GM23338 (cell line): ENCODE measurements around the gene DRC3. TPM values are rescaled to one million over a fixed set of nuclear protein-coding genes. Genes with fewer than 3 reads are reported as not detected.

Experiments used
- ATAC-seq: fragments of 200-7000 bp; cut with Tn5 transposase; 3 replicates; pipeline ENCODE4 v1.9.1; 2020
- DNase-seq: peaks from one replicate; pipeline ENCODE4 v3.0.0-alpha.2; 2015; ENCODE audit warnings: low spot score
- H2AFZ ChIP-seq: fragments of 200-600 bp; sonication (generic); 2 replicates; pipeline ENCODE4 v1.8.0; 2016; ENCODE audit warnings: antibody characterized with exemption, mild to moderate bottlenecking, moderate library complexity
- H3F3A ChIP-seq: fragments of 200-600 bp; sonication (generic); replicated peaks from 2 replicates; pipeline ENCODE4 v1.8.0; 2017; ENCODE audit warnings: antibody characterized with exemption, mixed run types, low read depth
- H3K27ac ChIP-seq: fragments of 200-600 bp; sonication (generic); 2 replicates; pipeline ENCODE4 v1.6.1; 2016; ENCODE audit warnings: low read depth
- H3K27me3 ChIP-seq: fragments of 200-600 bp; sonication (generic); 2 replicates; pipeline ENCODE4 v1.8.0; 2016; ENCODE audit warnings: mild to moderate bottlenecking, mixed run types, moderate library complexity; ENCODE audit not compliant: insufficient read depth
- H3K36me3 ChIP-seq: fragments of 200-600 bp; sonication (generic); 2 replicates; pipeline ENCODE4 v1.8.0; 2016; ENCODE audit warnings: mild to moderate bottlenecking; ENCODE audit not compliant: insufficient read depth
- H3K4me1 ChIP-seq: fragments of 200-600 bp; sonication (generic); 2 replicates; pipeline ENCODE4 v1.8.0; 2016; ENCODE audit warnings: mild to moderate bottlenecking, moderate library complexity; ENCODE audit not compliant: insufficient read depth
- H3K4me2 ChIP-seq: fragments of 200-600 bp; sonication (generic); 2 replicates; pipeline ENCODE4 v1.7.1; 2017; ENCODE audit warnings: mixed run types
- H3K4me3 ChIP-seq: fragments of 200-600 bp; sonication (generic); 2 replicates; pipeline ENCODE4 v1.6.1; 2016; ENCODE audit warnings: mixed run types
- H3K79me2 ChIP-seq: fragments of 200-600 bp; sonication (generic); replicated peaks from 2 replicates; pipeline ENCODE4 v1.8.0; 2017; ENCODE audit warnings: mild to moderate bottlenecking; ENCODE audit not compliant: insufficient read depth
- H3K9me2 ChIP-seq: fragments of 200-600 bp; sonication (generic); 2 replicates; pipeline ENCODE4 v1.8.0; 2017; ENCODE audit not compliant: insufficient read depth
- H4K20me1 ChIP-seq: fragments of 200-600 bp; sonication (generic); replicated peaks from 2 replicates; pipeline ENCODE4 v1.8.0; 2017; ENCODE audit warnings: mild to moderate bottlenecking; ENCODE audit not compliant: insufficient read depth
- H3K27ac Mint-ChIP-seq: 2 replicates; pipeline ENCODE4 v1.8.0; 2020; ENCODE audit warnings: inconsistent platforms, mild to moderate bottlenecking, moderate library complexity, mixed read lengths
- H3K27me3 Mint-ChIP-seq: 3 replicates; pipeline ENCODE4 v1.8.0; 2022; ENCODE audit warnings: low read depth, mild to moderate bottlenecking, moderate library complexity, mixed read lengths, inconsistent platforms; ENCODE audit not compliant: insufficient read depth, poor library complexity
- H3K36me3 Mint-ChIP-seq: 3 replicates; pipeline ENCODE4 v1.8.0; 2021; ENCODE audit warnings: low read depth, mild to moderate bottlenecking, inconsistent platforms, moderate library complexity, mixed read lengths
- H3K4me1 Mint-ChIP-seq: 3 replicates; pipeline ENCODE4 v1.8.0; 2020; ENCODE audit warnings: mild to moderate bottlenecking, inconsistent platforms, mixed read lengths
- H3K4me3 Mint-ChIP-seq: 3 replicates; pipeline ENCODE4 v1.8.0; 2021; ENCODE audit warnings: moderate library complexity, mild to moderate bottlenecking, inconsistent platforms, mixed read lengths
- H3K9me3 Mint-ChIP-seq: 3 replicates; pipeline ENCODE4 v1.8.0; 2020; ENCODE audit warnings: moderate library complexity, mild to moderate bottlenecking, inconsistent platforms, mixed read lengths
- ETS1 ChIP-seq: IDR thresholded peaks from 2 replicates; pipeline ENCODE4 v1.6.1; 2016; ENCODE audit warnings: antibody characterized with exemption
- EZH2phosphoT487 ChIP-seq: fragments of 200-600 bp; sonication (generic); IDR thresholded peaks from one replicate; pipeline ENCODE4 v1.8.1; 2018; ENCODE audit warnings: antibody characterized with exemption; ENCODE audit not compliant: unreplicated experiment
- JUNB ChIP-seq: IDR thresholded peaks from one replicate; pipeline ENCODE4 v1.6.1; 2016; ENCODE audit warnings: antibody characterized with exemption; ENCODE audit not compliant: unreplicated experiment
- ZNF331 ChIP-seq: fragments of 250-450 bp; sonication (Bioruptor Pico); IDR thresholded peaks from 2 replicates; pipeline ENCODE4 v1.5.0; 2020; ENCODE audit warnings: low read depth, mild to moderate bottlenecking, moderate library complexity
- polyA plus RNA-seq: library from polyadenylated mRNA; unstranded; fragments of >200 nt; fragmentation: Nextera tagmentation; extraction: Ambion mirVana; gene quantifications from 2 replicates; pipeline ENCODE4 v1.2.1, GENCODE V29; 2016
- total RNA-seq: library from RNA; depleted of rRNA; stranded (reverse); fragments of >200 nt; shearing (Covaris generic); gene quantifications from 2 replicates; pipeline ENCODE4 v1.2.3, GENCODE V29; 2014
- TF ChIP-seq, protein P1 (sequence below), 2 experiments: fragments of 200-600 bp in 1 of 2; sonication (generic) in 1 of 2; conservative IDR thresholded peaks; 2 replicates each; pipeline versions ENCODE4 v1.5.1 to v1.6.1; 2016 to 2017; ENCODE audit warnings: antibody characterized with exemption in 2 of 2, low read depth in 2 of 2, mild to moderate bottlenecking in 2 of 2, moderate library complexity in 1 of 2
- TF ChIP-seq, protein P2 (sequence below): IDR thresholded peaks from one replicate; pipeline ENCODE4 v1.6.1; 2018; ENCODE audit warnings: antibody characterized with exemption; ENCODE audit not compliant: unreplicated experiment

Gene DRC3
- total and polyA plus RNA-seq, 2 experiments from 2014 or later = 1.1 TPM; not detected in 1

DNA sequence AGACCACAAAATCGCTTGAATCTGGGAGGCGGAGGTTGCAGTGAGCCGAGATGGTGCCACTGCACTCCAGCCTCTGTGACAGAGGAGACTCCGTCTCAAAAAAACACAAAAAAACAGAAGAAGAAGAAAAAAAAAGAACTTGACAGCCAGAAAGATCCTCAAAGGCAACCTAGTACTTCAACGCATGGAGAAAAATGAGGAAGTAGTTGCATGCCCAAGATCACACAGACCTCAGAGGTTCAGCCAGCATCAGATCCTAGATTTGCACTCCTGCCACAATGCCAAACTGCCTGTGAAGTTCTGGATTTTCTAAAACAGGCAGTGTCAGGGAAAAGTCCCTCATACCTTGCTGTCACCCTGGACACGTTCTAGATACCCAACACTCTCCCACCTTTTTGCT lies 64.8 kb downstream of the DRC3 start (continued):
- TF ChIP-seq ETS1 = no peak
- TF ChIP-seq, protein P1, sequence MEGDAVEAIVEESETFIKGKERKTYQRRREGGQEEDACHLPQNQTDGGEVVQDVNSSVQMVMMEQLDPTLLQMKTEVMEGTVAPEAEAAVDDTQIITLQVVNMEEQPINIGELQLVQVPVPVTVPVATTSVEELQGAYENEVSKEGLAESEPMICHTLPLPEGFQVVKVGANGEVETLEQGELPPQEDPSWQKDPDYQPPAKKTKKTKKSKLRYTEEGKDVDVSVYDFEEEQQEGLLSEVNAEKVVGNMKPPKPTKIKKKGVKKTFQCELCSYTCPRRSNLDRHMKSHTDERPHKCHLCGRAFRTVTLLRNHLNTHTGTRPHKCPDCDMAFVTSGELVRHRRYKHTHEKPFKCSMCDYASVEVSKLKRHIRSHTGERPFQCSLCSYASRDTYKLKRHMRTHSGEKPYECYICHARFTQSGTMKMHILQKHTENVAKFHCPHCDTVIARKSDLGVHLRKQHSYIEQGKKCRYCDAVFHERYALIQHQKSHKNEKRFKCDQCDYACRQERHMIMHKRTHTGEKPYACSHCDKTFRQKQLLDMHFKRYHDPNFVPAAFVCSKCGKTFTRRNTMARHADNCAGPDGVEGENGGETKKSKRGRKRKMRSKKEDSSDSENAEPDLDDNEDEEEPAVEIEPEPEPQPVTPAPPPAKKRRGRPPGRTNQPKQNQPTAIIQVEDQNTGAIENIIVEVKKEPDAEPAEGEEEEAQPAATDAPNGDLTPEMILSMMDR (conservative IDR thresholded peaks at IDR 0.05; ENCODE audit: low read depth in 2 of 2) = no peak
- TF ChIP-seq JUNB = no peak

DNA sequence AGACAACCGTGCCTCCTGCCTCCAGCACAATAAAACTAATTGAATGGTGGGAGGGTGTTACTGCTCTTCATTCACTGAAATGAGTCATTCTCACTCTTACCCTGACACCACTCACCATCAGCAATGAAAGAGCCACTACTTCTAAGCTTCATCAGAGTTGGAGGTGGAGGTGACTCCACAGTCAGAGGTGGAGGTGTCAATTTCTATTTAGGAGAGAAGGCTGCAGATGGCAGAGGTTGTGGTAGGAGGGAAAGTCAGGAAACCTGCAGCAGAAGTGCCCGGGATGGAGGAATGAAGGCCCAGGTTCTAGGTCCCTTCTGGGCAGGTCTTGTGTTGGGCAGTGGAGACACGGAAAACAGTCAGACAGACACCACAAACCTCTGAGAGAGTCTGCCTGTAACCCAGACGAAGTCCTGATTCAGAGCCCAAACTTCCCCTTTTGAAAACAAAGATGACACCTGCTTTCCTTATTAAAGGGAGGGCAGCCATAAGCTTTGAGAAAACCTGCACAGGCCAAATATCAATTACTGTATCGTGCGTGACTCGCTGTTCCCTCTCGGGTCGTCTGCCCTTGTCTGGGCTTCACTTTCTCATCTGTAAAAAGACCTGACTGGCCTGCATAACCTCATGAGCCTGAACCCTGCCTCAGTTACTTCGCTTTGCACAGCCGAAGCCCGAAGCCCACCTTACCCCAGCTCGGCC lies 65.6 kb downstream of the DRC3 start:
- TF ChIP-seq ZNF331 = no peak
- no peak for TF ChIP-seq EZH2phosphoT487
- TF ChIP-seq, protein P2, sequence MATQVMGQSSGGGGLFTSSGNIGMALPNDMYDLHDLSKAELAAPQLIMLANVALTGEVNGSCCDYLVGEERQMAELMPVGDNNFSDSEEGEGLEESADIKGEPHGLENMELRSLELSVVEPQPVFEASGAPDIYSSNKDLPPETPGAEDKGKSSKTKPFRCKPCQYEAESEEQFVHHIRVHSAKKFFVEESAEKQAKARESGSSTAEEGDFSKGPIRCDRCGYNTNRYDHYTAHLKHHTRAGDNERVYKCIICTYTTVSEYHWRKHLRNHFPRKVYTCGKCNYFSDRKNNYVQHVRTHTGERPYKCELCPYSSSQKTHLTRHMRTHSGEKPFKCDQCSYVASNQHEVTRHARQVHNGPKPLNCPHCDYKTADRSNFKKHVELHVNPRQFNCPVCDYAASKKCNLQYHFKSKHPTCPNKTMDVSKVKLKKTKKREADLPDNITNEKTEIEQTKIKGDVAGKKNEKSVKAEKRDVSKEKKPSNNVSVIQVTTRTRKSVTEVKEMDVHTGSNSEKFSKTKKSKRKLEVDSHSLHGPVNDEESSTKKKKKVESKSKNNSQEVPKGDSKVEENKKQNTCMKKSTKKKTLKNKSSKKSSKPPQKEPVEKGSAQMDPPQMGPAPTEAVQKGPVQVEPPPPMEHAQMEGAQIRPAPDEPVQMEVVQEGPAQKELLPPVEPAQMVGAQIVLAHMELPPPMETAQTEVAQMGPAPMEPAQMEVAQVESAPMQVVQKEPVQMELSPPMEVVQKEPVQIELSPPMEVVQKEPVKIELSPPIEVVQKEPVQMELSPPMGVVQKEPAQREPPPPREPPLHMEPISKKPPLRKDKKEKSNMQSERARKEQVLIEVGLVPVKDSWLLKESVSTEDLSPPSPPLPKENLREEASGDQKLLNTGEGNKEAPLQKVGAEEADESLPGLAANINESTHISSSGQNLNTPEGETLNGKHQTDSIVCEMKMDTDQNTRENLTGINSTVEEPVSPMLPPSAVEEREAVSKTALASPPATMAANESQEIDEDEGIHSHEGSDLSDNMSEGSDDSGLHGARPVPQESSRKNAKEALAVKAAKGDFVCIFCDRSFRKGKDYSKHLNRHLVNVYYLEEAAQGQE = no peak
- H4K20me1 ChIP-seq = peaks cover 20% of the 10 kb centered on the region
- no peak overlapping the region for H3K27ac ChIP-seq
- no peaks in the 10 kb centered on the region for H3K9me2 ChIP-seq
- Mint-ChIP-seq H3K27me3 (peaks cover 16% of the 10 kb centered on the region), H3K9me3 (no peaks in the 10 kb centered on the region; the same call in 2 of the 3 replicates), H3K4me3 (peak overlapping the region; percentile 89), H3K27ac (no peak overlapping the region), H3K36me3 (no peaks in the 10 kb centered on the region; the same call in 2 of the 3 replicates), H3K4me1 (peaks cover 34% of the 10 kb centered on the region)
- peak overlapping the region; percentile 95 for H3K4me2 ChIP-seq
- peak overlapping the region; percentile 82 for H3K4me3 ChIP-seq
- ATAC-seq (no peak), DNase-seq (no peak)
- H2AFZ ChIP-seq = peak overlapping the region; percentile 92
- H3K4me1 ChIP-seq = peaks cover 9% of the 10 kb centered on the region
- H3K79me2 ChIP-seq = peaks cover 25% of the 10 kb centered on the region; the same call in 1 of the 2 replicates
- H3F3A ChIP-seq = no peaks in the 10 kb centered on the region
- no peaks in the 10 kb centered on the region for H3K27me3 ChIP-seq
- no peaks in the 10 kb centered on the region for H3K36me3 ChIP-seq
